Smooth muscle cell (in vitro differentiated cells): Measurements from ENCODE around the gene FIZ1. TPM values are rescaled to one million over a fixed set of nuclear protein-coding genes. Genes with fewer than 3 reads are reported as not detected.

Experiments used
- DNase-seq: peaks from one replicate; lab custom pipeline; 2025; ENCODE audit not compliant: unreplicated experiment; lab: John Stamatoyannopoulos, UW
- H2AFZ ChIP-seq: fragments of 200-600 bp; sonication (generic); 2 replicates; pipeline ENCODE4 v1.6.0; 2016; ENCODE audit warnings: antibody characterized with exemption, low read depth, mild to moderate bottlenecking
- H3F3A ChIP-seq: fragments of 200-600 bp; sonication (generic); 2 replicates; pipeline ENCODE4 v1.6.0; 2017; ENCODE audit warnings: antibody characterized with exemption, low read depth
- H3K27ac ChIP-seq: fragments of 200-600 bp; sonication (generic); 2 replicates; pipeline ENCODE4 v1.5.1; 2016; ENCODE audit warnings: low read depth, mild to moderate bottlenecking
- H3K27me3 ChIP-seq: fragments of 200-600 bp; sonication (generic); 2 replicates; pipeline ENCODE4 v1.6.1; 2016; ENCODE audit warnings: low read depth, mild to moderate bottlenecking
- H3K36me3 ChIP-seq: fragments of 200-600 bp; sonication (generic); 2 replicates; pipeline ENCODE4 v1.5.1; 2016; ENCODE audit warnings: low read depth
- H3K4me1 ChIP-seq: fragments of 200-600 bp; sonication (generic); 2 replicates; pipeline ENCODE4 v1.5.1; 2016; ENCODE audit warnings: low read depth
- H3K4me2 ChIP-seq: fragments of 200-600 bp; sonication (generic); 2 replicates; pipeline ENCODE4 v1.6.0; 2016; ENCODE audit warnings: mild to moderate bottlenecking
- H3K4me3 ChIP-seq: fragments of 200-600 bp; sonication (generic); 2 replicates; pipeline ENCODE4 v1.5.1; 2016; ENCODE audit warnings: mild to moderate bottlenecking
- H3K79me2 ChIP-seq: fragments of 200-600 bp; sonication (generic); 2 replicates; pipeline ENCODE4 v1.6.0; 2016; ENCODE audit warnings: low read depth, mild to moderate bottlenecking
- H3K9ac ChIP-seq: fragments of 200-600 bp; sonication (generic); 2 replicates; pipeline ENCODE4 v1.6.0; 2016; ENCODE audit warnings: low read depth
- H3K9me3 ChIP-seq: fragments of 200-600 bp; sonication (generic); replicated peaks from 2 replicates; pipeline ENCODE4 v1.5.1; 2016; ENCODE audit warnings: low read depth
- H4K20me1 ChIP-seq: fragments of 200-600 bp; sonication (generic); 2 replicates; pipeline ENCODE4 v1.6.0; 2016; ENCODE audit warnings: low read depth
- CTCF ChIP-seq: fragments of 200-600 bp; sonication (generic); IDR thresholded peaks from 2 replicates; pipeline ENCODE4 v1.5.1; 2017; ENCODE audit warnings: borderline replicate concordance, mild to moderate bottlenecking, antibody characterized with exemption; ENCODE audit not compliant: insufficient read depth, poor library complexity, severe bottlenecking
- WGBS: methylation state at CpG from one replicate; pipeline ENCODE4 v1.1.7; 2016; ENCODE audit warnings: low lambda C conversion rate; 5-methylcytosine and 5-hydroxymethylcytosine counted together
- polyA plus RNA-seq: library from polyadenylated mRNA; unstranded; fragments of >200 nt; fragmentation: Nextera tagmentation; extraction: Ambion mirVana; gene quantifications from 2 replicates; pipeline ENCODE4 v1.2.1, GENCODE V29; 2016
- total RNA-seq: library from RNA; depleted of rRNA; stranded (reverse); fragments of >200 nt; gene quantifications from 2 replicates; pipeline ENCODE4 v1.2.3, GENCODE V29; 2014

Gene FIZ1
- total and polyA plus RNA-seq, 2 experiments from 2014 or later: 10.4 to 17.7 TPM

GRCh38 chr19:55615543-55616394 is 16.5 kb upstream of the FIZ1 start:
- no peak for DNase-seq
- no peak overlapping the region for H3K4me2 ChIP-seq
- no peak overlapping the region for H2AFZ ChIP-seq
- H3K4me1 ChIP-seq: no peaks in the 10 kb centered on the region
- no peak for TF ChIP-seq CTCF
- H3K27me3 ChIP-seq: no peaks in the 10 kb centered on the region
- peaks cover 8% of the 10 kb centered on the region for H3K79me2 ChIP-seq
- H3K36me3 ChIP-seq: no peaks in the 10 kb centered on the region
- no peak overlapping the region for H3K9ac ChIP-seq
- H3K9me3 ChIP-seq: no peaks in the 10 kb centered on the region
- WGBS: 98% methylated on average over 53 of the region's 88 CpGs
- peaks cover 24% of the 10 kb centered on the region for H4K20me1 ChIP-seq
- no peak overlapping the region for H3K4me3 ChIP-seq
- peaks cover 4% of the 10 kb centered on the region for H3F3A ChIP-seq
- no peak overlapping the region for H3K27ac ChIP-seq

DNA sequence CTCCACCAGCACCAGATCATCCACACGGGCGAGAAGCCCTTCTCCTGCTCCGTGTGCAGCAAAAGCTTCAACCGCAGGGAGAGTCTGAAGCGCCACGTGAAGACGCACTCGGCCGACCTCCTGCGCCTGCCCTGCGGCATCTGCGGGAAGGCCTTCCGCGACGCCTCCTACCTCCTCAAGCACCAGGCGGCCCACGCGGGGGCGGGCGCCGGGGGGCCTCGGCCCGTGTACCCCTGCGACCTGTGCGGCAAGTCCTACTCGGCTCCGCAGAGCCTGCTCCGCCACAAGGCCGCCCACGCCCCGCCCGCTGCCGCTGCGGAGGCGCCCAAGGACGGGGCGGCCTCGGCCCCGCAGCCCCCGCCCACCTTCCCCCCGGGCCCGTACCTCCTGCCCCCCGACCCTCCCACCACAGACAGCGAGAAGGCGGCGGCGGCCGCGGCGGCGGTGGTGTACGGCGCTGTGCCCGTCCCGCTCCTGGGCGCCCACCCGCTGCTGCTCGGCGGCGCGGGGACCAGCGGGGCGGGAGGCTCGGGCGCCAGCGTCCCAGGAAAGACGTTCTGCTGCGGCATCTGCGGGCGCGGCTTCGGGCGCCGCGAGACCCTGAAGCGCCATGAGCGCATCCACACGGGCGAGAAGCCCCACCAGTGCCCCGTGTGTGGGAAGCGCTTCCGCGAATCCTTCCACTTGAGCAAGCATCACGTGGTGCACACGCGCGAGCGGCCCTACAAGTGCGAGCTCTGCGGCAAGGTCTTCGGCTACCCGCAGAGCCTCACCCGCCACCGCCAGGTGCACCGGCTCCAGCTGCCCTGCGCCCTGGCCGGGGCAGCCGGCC is 15.6 kb upstream of the FIZ1 start:
- no peak overlapping the region for H3K4me2 ChIP-seq
- WGBS: 98% methylated on average over 46 of the region's 98 CpGs
- H3K27ac ChIP-seq: no peak overlapping the region
- no peak for DNase-seq
- no peaks in the 10 kb centered on the region for H3K4me1 ChIP-seq
- peaks cover 24% of the 10 kb centered on the region for H4K20me1 ChIP-seq
- no peak overlapping the region for H3K9ac ChIP-seq
- no peak overlapping the region for H2AFZ ChIP-seq
- no peaks in the 10 kb centered on the region for H3K9me3 ChIP-seq
- H3K79me2 ChIP-seq: peaks cover 17% of the 10 kb centered on the region
- no peak overlapping the region for H3K4me3 ChIP-seq
- no peak for TF ChIP-seq CTCF
- no peaks in the 10 kb centered on the region for H3K27me3 ChIP-seq
- no peaks in the 10 kb centered on the region for H3K36me3 ChIP-seq
- no peaks in the 10 kb centered on the region for H3F3A ChIP-seq

- no peak overlapping the region for H3K9ac ChIP-seq
- peaks cover 25% of the 10 kb centered on the region for H3K79me2 ChIP-seq
- TF ChIP-seq CTCF: no peak
- WGBS: 96% methylated on average over 23 of the region's 75 CpGs
- H3K4me3 ChIP-seq: no peak overlapping the region
- H4K20me1 ChIP-seq: peaks cover 28% of the 10 kb centered on the region
- no peaks in the 10 kb centered on the region for H3K4me1 ChIP-seq
- no peaks in the 10 kb centered on the region for H3F3A ChIP-seq
- no peaks in the 10 kb centered on the region for H3K27me3 ChIP-seq
- no peak for DNase-seq
- no peaks in the 10 kb centered on the region for H3K36me3 ChIP-seq
- no peak overlapping the region for H2AFZ ChIP-seq
- no peaks in the 10 kb centered on the region for H3K9me3 ChIP-seq
- no peak overlapping the region for H3K4me2 ChIP-seq
- H3K27ac ChIP-seq: no peak overlapping the region
These were observed 14.8 kb upstream of the FIZ1 start for GRCh38 chr19:55613930-55614710.
